NK-92 (cell line): ENCODE results near the gene E2F1.

ENCODE experiments used
- DNase-seq: peaks from one replicate; lab custom pipeline; 2025; ENCODE audit not compliant: unreplicated experiment; lab: John Stamatoyannopoulos, UW

Gene E2F1

GRCh38 chr20:33687993-33688937 lies 2.1 kb upstream of the E2F1 start:
- no peak for DNase-seq

DNA sequence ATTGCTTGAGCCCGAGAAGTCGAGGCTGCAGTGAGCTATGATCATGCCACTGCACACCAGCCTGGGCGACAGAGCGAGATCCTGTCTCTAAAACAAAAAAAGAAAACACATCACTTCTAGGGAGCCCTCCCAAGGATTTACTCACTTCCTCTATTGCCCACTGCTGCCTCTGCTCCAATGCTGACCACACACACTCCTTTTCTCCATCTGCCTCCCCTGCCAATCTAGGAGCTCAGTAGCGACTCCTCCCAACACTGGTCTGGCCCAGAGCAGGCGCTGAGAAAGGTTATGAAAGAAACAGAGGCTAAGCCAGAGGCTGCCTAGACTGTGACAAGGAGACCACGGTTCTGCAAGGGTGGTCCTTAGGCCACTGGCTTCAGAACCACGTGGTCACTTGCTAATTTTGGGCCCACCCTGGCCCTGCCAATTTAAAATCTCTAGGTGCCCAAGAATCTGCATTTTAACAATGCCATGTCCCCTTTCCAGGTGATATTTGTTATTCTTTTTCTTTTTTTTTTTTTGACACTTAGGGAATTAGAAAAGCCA lies 1.3 kb upstream of the E2F1 start:
- DNase-seq = no peak

DNA sequence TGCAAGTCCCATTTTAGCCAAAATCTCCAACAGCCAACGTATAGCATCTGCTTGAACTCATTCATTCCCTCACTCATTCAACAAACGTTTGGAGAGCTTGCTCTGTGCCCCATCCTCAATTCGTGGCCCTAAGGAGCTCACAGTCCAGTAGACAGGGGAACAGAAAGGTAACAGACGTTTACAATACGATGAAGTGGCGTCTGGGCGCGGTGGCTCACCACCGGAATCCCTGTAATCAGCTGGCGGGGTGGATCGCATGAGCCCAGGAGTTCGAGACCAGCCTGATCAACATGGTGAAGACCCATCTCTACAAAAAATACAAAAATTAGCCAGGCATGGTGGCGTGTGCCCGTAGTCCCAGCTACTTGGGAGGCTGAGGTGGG lies 790 bp upstream of the E2F1 start:
- DNase-seq = no peak

DNA sequence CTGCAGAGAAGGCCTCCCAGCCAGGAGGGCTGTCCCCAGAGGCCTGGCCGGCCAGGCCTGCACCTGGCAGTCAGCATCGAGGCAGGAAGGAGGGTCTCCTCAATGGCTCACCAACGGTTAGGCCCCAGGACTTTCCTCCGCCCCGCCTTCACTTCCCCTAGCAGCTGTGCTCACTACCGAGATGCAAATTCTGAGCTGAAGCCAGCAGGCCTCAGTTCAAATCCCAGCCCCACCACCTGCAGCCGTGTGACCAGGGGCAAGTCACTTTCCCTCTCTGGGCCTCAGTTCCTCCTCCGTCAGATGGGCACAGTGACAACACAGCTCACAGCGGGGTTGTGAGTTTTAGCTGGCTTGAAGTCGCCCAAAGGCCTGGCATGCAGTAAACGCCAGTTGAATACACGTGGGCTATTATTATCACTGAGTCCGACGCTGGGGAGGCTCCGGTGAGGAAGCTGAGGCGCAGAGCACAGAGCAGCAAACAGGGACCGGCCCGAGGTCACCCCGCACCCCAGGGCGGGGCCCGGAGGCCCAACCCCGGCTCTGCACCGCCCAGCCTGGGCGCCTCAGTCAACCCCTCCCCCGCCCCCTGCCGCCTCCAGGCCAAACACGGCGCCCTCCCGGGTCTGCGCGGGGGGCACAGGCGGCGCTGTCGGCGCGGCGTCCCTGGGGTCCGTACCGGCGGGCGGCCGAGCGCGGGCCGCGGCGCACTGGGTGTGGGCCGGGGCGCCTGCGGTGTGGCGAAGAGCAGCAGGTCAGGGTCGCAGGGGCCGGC lies 671 bp downstream of the E2F1 start:
- DNase-seq = no peak

DNA sequence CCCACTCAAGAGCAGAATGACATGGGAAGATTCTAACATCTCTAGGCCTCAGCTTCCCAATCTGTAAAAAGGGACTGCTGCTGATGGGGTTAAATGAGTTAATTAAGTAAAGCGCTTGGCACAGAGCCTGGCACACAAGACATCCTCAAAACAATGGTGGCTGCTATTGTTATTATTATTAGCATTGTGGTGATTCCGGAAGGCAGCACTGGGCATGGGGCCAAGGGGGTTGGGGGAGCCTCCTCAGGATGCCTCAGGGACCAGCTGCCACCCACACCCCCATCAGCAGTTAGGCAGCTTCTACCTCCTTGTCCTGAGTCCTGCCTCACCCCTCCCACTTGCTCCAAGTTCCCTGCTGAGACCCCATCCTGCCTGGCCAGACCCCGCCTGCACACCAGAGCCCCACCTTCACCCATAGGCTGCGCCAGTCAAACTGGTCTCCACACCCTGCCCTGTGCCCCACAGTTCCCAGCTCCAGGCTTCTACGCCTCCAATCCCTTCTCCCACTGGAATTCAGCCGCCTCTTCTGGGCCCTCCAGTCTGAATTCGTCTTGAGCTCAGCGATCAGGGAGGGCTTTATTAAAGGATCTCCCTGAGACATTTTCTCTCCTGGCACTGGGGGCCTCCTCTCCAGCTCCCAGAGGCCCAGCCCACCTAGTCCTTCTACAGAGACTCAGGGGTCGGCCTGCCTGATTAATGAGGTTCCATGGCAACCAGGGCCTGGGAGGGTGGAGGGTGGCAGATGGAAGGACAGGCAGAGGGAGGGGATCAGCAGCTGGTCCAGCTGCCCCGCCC lies 1.5 kb downstream of the E2F1 start:
- no peak for DNase-seq

GRCh38 chr20:33681728-33682353 lies 4.3 kb downstream of the E2F1 start:
- DNase-seq = no peak

DNA sequence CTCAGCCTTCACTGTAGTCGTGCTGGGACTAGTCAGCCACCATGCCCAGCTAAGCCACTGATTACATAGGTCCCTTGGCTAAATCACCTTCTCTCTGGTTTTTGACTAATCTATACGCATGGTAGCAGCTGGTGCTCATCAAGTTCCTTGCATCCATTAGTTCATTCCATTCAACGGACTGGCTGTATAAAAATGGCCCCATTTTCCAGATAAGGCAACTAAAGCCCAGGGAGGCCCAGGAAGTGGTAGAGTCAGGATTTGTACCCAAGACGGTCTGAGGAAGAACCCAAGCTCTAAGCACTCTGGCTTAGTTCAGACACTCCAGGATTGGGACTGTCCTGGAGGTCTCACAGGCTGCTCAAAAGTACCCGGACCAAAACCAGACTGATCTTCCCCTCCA lies 4.9 kb downstream of the E2F1 start:
- DNase-seq = no peak

DNA sequence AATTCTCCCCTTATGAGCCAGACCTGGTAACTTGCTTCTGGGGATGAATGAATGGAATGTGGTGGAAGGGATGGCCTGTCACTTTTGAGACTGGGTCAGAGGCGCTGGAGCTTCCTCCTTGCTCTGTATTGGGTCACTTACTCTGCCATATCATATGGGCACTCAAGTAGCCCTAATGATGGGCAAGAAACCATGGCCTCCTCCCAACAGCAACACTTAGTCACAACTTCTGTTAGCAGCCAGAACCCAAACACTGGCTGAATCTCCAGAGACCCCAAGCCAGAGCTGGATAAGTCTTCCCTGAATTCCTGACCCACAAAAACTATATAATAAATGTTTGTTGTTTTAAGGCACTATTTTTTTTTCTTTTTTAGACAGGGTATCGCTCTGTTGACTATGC lies 5.5 kb downstream of the E2F1 start:
- DNase-seq = no peak

DNA sequence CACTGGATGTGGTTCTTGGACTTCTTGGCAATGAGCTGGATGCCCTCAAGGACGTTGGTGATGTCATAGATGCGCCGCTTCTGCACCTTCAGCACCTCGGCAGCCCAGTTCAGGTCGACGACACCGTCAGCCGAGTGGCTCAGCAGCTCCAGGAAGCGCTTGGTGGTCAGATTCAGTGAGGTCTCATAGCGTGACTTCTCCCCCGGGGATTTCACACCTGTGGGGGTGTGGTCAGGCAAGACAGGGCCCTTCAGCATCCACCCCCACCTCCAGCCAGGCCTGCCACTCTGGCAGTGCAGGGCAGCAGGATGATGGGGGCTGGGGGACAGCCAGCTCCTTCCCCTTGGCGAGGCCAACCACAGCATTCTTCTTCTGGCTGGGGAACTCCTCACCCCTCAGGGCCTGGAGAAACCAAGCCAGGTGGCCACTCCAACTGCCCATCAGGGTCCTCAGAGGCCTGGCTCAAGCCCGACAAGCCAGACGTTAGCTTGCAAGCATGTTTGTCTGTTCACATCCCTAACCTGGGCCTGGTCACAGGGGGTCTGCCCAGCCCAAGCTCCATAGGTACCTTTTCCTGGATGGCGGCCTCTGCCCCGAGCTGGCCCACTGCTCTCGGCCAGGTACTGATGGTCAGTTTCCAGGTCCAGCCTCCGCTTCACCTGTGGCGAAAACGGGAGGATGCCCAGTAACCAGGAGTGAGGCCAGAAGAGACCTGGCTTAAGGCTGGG lies 6.3 kb downstream of the E2F1 start:
- no peak for DNase-seq

GRCh38 chr20:33677991-33678702 lies 8.0 kb downstream of the E2F1 start:
- no peak for DNase-seq

DNA sequence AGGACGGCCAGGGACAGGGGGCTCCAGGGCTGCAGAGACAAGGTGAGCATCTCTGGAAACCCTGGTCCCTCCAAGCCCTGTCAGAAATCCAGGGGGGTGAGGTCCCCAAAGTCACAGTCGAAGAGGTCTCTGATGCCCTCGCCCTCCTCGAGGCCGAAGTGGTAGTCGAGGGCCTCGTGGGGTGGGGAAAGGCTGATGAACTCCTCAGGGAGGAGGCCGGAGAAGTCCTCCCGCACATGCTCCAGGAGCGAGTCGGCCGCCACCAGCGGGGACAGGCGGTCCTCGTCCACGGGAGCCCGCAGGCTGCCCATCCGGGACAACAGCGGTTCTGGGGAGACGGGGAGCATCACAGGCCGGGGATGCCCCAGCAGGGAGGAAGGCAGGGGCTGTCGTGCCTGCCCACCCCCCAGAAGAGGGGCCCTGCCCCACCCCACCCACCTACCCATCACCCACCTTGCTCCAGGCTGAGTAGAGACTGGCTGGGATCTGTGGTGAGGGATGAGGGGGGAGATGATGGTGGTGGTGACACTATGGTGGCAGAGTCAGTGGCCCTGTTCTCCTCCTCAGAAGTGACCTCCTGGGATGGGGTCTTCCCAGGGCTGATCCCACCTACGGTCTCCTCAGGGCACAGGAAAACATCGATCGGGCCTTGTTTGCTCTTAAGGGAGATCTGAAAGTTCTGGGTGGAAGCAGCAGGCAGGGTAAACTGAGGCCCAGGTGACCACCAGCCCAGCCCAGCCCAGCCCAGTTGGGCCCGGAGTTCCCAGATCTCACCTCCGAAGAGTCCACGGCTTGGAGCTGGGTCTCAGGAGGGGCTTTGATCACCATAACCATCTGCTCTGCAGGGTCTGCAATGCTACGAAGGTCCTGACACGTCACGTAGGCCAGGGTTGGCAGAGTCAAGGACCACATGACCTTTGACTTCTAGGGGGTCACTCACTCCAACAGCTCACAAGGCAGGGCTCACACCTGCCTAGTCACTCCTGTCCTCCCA lies 9.2 kb downstream of the E2F1 start:
- DNase-seq = no peak

GRCh38 chr20:33676121-33676520 lies 10.1 kb downstream of the E2F1 start:
- no peak for DNase-seq

DNA sequence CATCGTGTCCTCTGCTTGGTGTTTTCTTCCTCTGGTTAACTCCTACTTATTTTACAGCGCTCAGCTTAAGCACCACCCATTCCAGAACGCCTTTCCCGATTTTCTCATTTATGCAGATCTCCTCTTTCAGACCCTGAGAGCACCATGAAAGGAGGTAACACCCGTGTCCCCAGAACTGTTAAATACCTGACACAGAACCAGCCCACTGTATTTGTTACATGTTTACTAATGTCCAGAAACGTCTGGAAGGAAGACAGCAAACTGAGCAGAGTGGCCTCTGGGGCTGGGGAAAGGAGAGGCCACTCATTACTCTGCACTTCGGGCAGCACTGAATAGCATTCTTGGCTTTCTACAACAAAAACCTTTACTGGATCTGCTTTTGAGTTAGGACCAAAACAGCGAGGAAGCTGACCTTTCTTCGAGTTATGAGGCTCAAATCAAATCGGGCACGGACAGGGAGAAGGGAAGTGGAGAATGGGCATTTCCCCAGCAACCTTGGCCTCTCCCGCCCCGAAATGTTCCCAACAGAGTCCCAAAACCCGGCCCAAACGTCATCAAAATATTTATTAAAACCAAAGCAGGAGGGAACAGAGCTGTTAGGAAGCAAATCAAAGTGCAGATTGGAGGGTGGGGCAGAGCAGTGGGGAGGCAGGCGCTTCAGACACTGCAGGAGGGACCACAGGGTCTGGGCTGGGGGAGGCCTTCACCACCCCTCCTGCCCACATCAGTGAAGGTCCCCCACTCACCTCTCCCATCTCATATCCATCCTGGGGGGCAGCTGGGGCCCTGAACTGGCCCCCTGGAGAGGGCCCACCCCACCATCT lies 10.8 kb downstream of the E2F1 start:
- no peak for DNase-seq

- DNase-seq = no peak
Observed at GRCh38 chr20:33674294-33675135, 11.7 kb downstream of the E2F1 start, which contains the start of gene NECAB3. TSS of gene NECAB3 (minus strand) at chr20:33674428. CDS start at chr20:33674352, 76 bp downstream.

- DNase-seq = no peak
Observed at GRCh38 chr20:33673410-33674293, 12.5 kb downstream of the E2F1 start.

DNA sequence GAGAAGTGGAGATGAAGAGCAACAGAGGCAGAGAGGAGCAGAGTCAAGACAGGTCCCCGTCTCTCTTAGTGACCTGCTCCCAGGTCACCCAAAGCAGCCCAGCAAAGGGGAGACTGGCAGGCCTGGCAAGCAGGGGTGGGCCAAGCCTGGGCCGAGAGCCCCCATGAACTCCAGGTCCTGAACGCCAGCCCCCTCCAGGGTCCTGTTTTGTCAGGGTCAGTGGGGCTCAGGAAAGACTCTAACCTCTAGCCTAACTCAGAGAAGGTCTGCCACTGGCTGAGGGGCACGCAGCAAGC lies 13.1 kb downstream of the E2F1 start:
- DNase-seq = no peak
